HCT116 (cell line): ENCODE results near the gene STAG1. TPM values are rescaled to one million over a fixed set of nuclear protein-coding genes. Genes with fewer than 3 reads are reported as not detected.

Experiments
- ATAC-seq: fragments of 200-7000 bp; cut with Tn5 transposase; 2 replicates; pipeline ENCODE4 v1.9.1; 2020; ENCODE audit warnings: mild to moderate bottlenecking, moderate library complexity
- BruUV-seq: library from RNA; stranded (reverse); fragments of 400-500 nt; replicated peaks from 2 replicates; lab custom pipeline; 2021; lab: Mats Ljungman, UMichigan
- CTCF ChIA-PET: fragments of 300-600 bp; sonication (Branson Sonifier 250); formaldehyde crosslinking; loops from one replicate; lab custom pipeline; 2021; ENCODE audit warnings: antibody characterized with exemption; lab: Charles Lee
- POLR2A ChIA-PET: fragments of 300-600, 350-600 bp; sonication (Branson Sonifier 250); formaldehyde crosslinking; loops from one replicate; lab custom pipeline; 2021; ENCODE audit warnings: antibody characterized with exemption; lab: Charles Lee
- RAD21 ChIA-PET, 2 experiments: fragments of 300-600 bp; sonication (Branson Sonifier 250); formaldehyde crosslinking; loops; one replicate each; lab custom pipeline; 2023; ENCODE audit warnings: low total read pairs in 2 of 2; ENCODE audit not compliant: uncharacterized antibody in 2 of 2, unreplicated experiment in 2 of 2, low non-redundant PET in 1 of 2; lab: Charles Lee
- DNase-seq: peaks from one replicate; pipeline ENCODE4 v3.0.0-alpha.2; 2010; ENCODE audit warnings: low read depth, low spot score
- H2AFZ ChIP-seq: fragments of 200-600 bp; shearing (Covaris generic), sonication (generic); 2 replicates; pipeline ENCODE4 v1.6.1; 2017; ENCODE audit warnings: low read depth, mixed run types, mixed read lengths, antibody characterized with exemption, low read length; ENCODE audit not compliant: poor library complexity, severe bottlenecking
- H3K27ac ChIP-seq: 2 replicates; pipeline ENCODE4 v1.5.1; 2012; ENCODE audit warnings: low read depth, low read length
- H3K27me3 ChIP-seq: fragments of 200-600 bp; sonication (generic); 2 replicates; pipeline ENCODE4 v1.6.1; 2016; ENCODE audit warnings: mixed run types, low read length, mixed read lengths; ENCODE audit not compliant: insufficient read depth
- H3K36me3 ChIP-seq, 2 experiments: fragments of 200-500 bp in 1 of 2; fragments of 200-600 bp in 1 of 2; sonication (Bioruptor generic) in 1 of 2; sonication (generic) in 1 of 2; 2 replicates each; pipeline versions ENCODE4 v1.5.1 to v1.6.1; 2014 to 2016; ENCODE audit warnings: low read length in 2 of 2, inconsistent platforms in 1 of 2, mixed read lengths in 1 of 2, mixed run types in 1 of 2; ENCODE audit not compliant: insufficient read depth in 2 of 2, control insufficient read depth in 1 of 2
- H3K4me1 ChIP-seq, 2 experiments: fragments of 200-600 bp in 1 of 2; sonication (generic) in 1 of 2; 2 replicates each; pipeline versions ENCODE4 v1.5.1 to v1.6.1; 2012 to 2017; ENCODE audit warnings: low read length in 2 of 2, inconsistent platforms in 1 of 2, mild to moderate bottlenecking in 1 of 2, mixed read lengths in 1 of 2, mixed run types in 1 of 2, moderate library complexity in 1 of 2; ENCODE audit not compliant: insufficient read depth in 2 of 2, control insufficient read depth in 1 of 2
- H3K4me2 ChIP-seq: fragments of 200-600 bp; sonication (generic); 2 replicates; pipeline ENCODE4 v1.6.1; 2017; ENCODE audit warnings: mixed run types, low read length, mixed read lengths
- H3K4me3 ChIP-seq, 2 experiments: fragments of 200-600 bp in 1 of 2; sonication (generic) in 1 of 2; replicated peaks in 1 of 2; 2 replicates each; pipeline ENCODE4 v1.5.1; 2011 to 2016; ENCODE audit warnings: low read length in 2 of 2, control low read depth in 1 of 2, low read depth in 1 of 2, mild to moderate bottlenecking in 1 of 2, mixed read lengths in 1 of 2, mixed run types in 1 of 2
- H3K79me2 ChIP-seq: fragments of 200-600 bp; sonication (generic); 2 replicates; pipeline ENCODE4 v1.6.1; 2017; ENCODE audit warnings: mild to moderate bottlenecking, mixed run types, low read length, moderate library complexity, mixed read lengths; ENCODE audit not compliant: insufficient read depth
- H3K9ac ChIP-seq: fragments of 200-600 bp; sonication (generic); 2 replicates; pipeline ENCODE4 v1.6.1; 2016; ENCODE audit warnings: low read length, mixed read lengths
- H3K9me2 ChIP-seq: fragments of 200-600 bp; sonication (generic), shearing (Covaris generic); 2 replicates; pipeline ENCODE4 v1.6.1; 2017; ENCODE audit warnings: mixed run types, mild to moderate bottlenecking, moderate library complexity; ENCODE audit not compliant: insufficient read depth
- H3K9me3 ChIP-seq, 2 experiments: fragments of 200-500 bp in 1 of 2; fragments of 200-600 bp in 1 of 2; sonication (Bioruptor generic) in 1 of 2; sonication (generic) in 1 of 2; 2 replicates each; pipeline ENCODE4 v1.6.1; 2014 to 2017; ENCODE audit warnings: low read length in 2 of 2, mixed read lengths in 2 of 2, inconsistent platforms in 1 of 2, low read depth in 1 of 2, mild to moderate bottlenecking in 1 of 2, mixed run types in 1 of 2, moderate library complexity in 1 of 2; ENCODE audit not compliant: control insufficient read depth in 1 of 2, insufficient read depth in 1 of 2
- H4K20me1 ChIP-seq: fragments of 200-600 bp; sonication (generic), shearing (Covaris generic); 2 replicates; pipeline ENCODE4 v1.6.1; 2017; ENCODE audit warnings: mixed run types, mild to moderate bottlenecking, moderate library complexity; ENCODE audit not compliant: insufficient read depth
- CBX3 ChIP-seq: IDR thresholded peaks from 2 replicates; pipeline ENCODE4 v1.6.1; 2012; ENCODE audit warnings: low read depth
- ELF1 ChIP-seq: IDR thresholded peaks from 2 replicates; pipeline ENCODE4 v1.6.1; 2012; ENCODE audit warnings: low read depth, borderline replicate concordance
- JUND ChIP-seq: IDR thresholded peaks from 2 replicates; pipeline ENCODE4 v1.6.1; 2012
- SIN3A ChIP-seq: IDR thresholded peaks from 2 replicates; pipeline ENCODE4 v1.6.1; 2012; ENCODE audit warnings: low read depth
- SP1 ChIP-seq: IDR thresholded peaks from 2 replicates; pipeline ENCODE4 v1.6.1; 2012; ENCODE audit warnings: low read depth
- YY1 ChIP-seq: IDR thresholded peaks from 2 replicates; pipeline ENCODE4 v1.6.1; 2011; ENCODE audit warnings: low read length, low read depth, moderate library complexity, mild to moderate bottlenecking; ENCODE audit not compliant: insufficient replicate concordance; ENCODE audit errors: extremely low read depth
- ZFX ChIP-seq: fragments of 450-650 bp; IDR thresholded peaks from 2 replicates; pipeline ENCODE4 v1.6.1; 2017
- ZNF274 ChIP-seq: fragments of 200-500 bp; sonication (Bioruptor generic); IDR thresholded peaks from 2 replicates; pipeline ENCODE4 v1.6.1; 2014; ENCODE audit warnings: mild to moderate bottlenecking, low read depth, low read length, inconsistent platforms
- intact Hi-C: fragments of 100-400 bp; cut with micrococcal nuclease; formaldehyde crosslinking; loops from 2 replicates; pipeline ENCODE4 v1.10.0; 2022
- total RNA-seq: library from RNA; stranded (reverse); gene quantifications from one replicate; pipeline ENCODE4 v1.2.1, GENCODE V29; 2021; ENCODE audit not compliant: unreplicated experiment
- TF ChIP-seq, protein P1 (sequence below), 3 experiments: fragments of 200-600 bp in 1 of 3; sonication (generic) in 1 of 3; IDR thresholded peaks in 2 of 3; conservative IDR thresholded peaks in 1 of 3; 2 replicates each; pipeline ENCODE4 v1.5.1; 2012 to 2017; ENCODE audit warnings: low read depth in 2 of 3, low read length in 2 of 3, antibody characterized with exemption in 1 of 3, borderline replicate concordance in 1 of 3, control low read depth in 1 of 3, mild to moderate bottlenecking in 1 of 3, mixed read lengths in 1 of 3, mixed run types in 1 of 3, moderate library complexity in 1 of 3; ENCODE audit not compliant: insufficient read depth in 1 of 3
- TF ChIP-seq, protein P2 (sequence below): IDR thresholded peaks from 2 replicates; pipeline ENCODE4 v1.6.1; 2012

The STAG1 gene
- total RNA-seq, 1 experiment from 2014 or later, result 29.4 TPM

GRCh38 chr3:136733317-136733833, 18.8 kb downstream of the STAG1 start:
- Histone ChIP-seq H3K4me2 (no peak overlapping the region), H3K27ac (no peak overlapping the region), H2AFZ (no peak overlapping the region), H3K9ac (no peak overlapping the region), H3K4me1 (peaks cover 16 to 26% of the 10 kb centered on the region in 2 experiments), H3K27me3 (no peaks in the 10 kb centered on the region), H4K20me1 (no peaks in the 10 kb centered on the region), H3K4me3 (no peak overlapping the region), H3K79me2 (peaks cover 94% of the 10 kb centered on the region), H3K36me3 (no peaks in the 10 kb centered on the region), H3K9me2 (no peaks in the 10 kb centered on the region), H3K9me3 (no peaks in the 10 kb centered on the region)
- no peak for ATAC-seq
- BruUV-seq, result no TSS peak
- ChIA-PET RAD21 (no interaction called here), POLR2A (no interaction called here), CTCF (interaction anchor here (1.5 kb wide), 1 partner anchor 19 kb away, joined by 3 read pairs; the partner anchor contains the start of gene STAG1)
- TF ChIP-seq SP1, result no peak
- TF ChIP-seq, protein P1, sequence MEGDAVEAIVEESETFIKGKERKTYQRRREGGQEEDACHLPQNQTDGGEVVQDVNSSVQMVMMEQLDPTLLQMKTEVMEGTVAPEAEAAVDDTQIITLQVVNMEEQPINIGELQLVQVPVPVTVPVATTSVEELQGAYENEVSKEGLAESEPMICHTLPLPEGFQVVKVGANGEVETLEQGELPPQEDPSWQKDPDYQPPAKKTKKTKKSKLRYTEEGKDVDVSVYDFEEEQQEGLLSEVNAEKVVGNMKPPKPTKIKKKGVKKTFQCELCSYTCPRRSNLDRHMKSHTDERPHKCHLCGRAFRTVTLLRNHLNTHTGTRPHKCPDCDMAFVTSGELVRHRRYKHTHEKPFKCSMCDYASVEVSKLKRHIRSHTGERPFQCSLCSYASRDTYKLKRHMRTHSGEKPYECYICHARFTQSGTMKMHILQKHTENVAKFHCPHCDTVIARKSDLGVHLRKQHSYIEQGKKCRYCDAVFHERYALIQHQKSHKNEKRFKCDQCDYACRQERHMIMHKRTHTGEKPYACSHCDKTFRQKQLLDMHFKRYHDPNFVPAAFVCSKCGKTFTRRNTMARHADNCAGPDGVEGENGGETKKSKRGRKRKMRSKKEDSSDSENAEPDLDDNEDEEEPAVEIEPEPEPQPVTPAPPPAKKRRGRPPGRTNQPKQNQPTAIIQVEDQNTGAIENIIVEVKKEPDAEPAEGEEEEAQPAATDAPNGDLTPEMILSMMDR (IDR thresholded peaks at IDR 0.05 in 2 of 3, conservative IDR thresholded peaks at IDR 0.05 in 1 of 3; ENCODE audit: borderline replicate concordance in 1 of 3, insufficient read depth in 1 of 3, low read depth in 2 of 3, low read length in 2 of 3), result no peak
- TF ChIP-seq CBX3, result no peak
- TF ChIP-seq ZNF274, result no peak
- TF ChIP-seq, protein P2, sequence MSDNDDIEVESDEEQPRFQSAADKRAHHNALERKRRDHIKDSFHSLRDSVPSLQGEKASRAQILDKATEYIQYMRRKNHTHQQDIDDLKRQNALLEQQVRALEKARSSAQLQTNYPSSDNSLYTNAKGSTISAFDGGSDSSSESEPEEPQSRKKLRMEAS, result no peak
- DNase-seq, result no peak
- intact Hi-C loops, result no loop called here

DNA sequence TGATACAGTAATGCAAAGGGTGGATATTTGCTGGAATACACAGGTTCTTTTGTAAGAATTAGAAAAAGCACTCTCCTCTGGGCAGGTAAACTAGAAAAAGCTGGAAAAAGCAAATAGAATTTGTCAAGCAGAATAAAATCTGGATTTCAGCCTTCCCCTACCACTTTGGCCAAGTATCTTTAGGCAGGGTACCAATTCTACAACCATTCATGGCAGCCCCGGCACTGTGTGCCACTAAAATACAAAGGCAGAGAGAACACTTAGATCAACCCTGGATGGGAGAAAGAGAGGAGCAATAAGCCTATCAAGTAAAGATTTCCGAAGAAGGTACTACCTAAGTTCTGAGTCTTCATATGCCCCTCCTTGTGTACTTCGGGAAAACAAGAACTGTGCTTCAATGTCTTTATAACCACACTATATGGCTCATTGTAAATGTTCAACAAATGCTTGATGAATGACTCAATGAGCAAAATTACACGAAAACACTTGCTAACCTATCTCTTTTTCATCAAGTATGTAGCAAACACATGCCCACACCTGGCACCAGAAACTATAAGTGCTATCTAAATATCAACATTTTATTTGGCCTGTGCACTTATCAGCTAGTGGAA, 20.8 kb downstream of the STAG1 start:
- no peak overlapping the region for H3K9ac ChIP-seq
- no peak overlapping the region for H3K4me2 ChIP-seq
- BruUV-seq, result no TSS peak
- no peaks in the 10 kb centered on the region for H3K9me2 ChIP-seq
- no peak overlapping the region for H3K4me3 ChIP-seq
- no peak overlapping the region for H3K27ac ChIP-seq
- H3K4me1 ChIP-seq, result peaks cover 16 to 26% of the 10 kb centered on the region in 2 experiments
- no peaks in the 10 kb centered on the region for H3K9me3 ChIP-seq
- TF ChIP-seq ELF1, result no peak
- no peak for TF ChIP-seq JUND
- TF ChIP-seq SIN3A, result no peak
- no peak for TF ChIP-seq ZFX
- no peak for TF ChIP-seq YY1
- TF ChIP-seq, all 23 proteins: peak for 0
- no peaks in the 10 kb centered on the region for H3K36me3 ChIP-seq
- H4K20me1 ChIP-seq, result no peaks in the 10 kb centered on the region
- peaks cover 99% of the 10 kb centered on the region for H3K79me2 ChIP-seq
- no peaks in the 10 kb centered on the region for H3K27me3 ChIP-seq
- POLR2A ChIA-PET, result no interaction called here
- ATAC-seq, result no peak
- CTCF ChIA-PET, result interaction anchor here (0.9 kb wide), 1 partner anchor 283 kb away, joined by 3 read pairs; no protein-coding TSS in a partner anchor
- DNase-seq, result no peak
- H2AFZ ChIP-seq, result no peak overlapping the region
- RAD21 ChIA-PET, result no interaction called here
- intact Hi-C loops, result no loop called here
